ENCODE results near the gene SCAMP2.
"Not testable (repeated sequence)": the region's sequence is repeated elsewhere in the genome, so short reads cannot be mapped to it uniquely, and the experiment has no call there.

Gene SCAMP2

DNA sequence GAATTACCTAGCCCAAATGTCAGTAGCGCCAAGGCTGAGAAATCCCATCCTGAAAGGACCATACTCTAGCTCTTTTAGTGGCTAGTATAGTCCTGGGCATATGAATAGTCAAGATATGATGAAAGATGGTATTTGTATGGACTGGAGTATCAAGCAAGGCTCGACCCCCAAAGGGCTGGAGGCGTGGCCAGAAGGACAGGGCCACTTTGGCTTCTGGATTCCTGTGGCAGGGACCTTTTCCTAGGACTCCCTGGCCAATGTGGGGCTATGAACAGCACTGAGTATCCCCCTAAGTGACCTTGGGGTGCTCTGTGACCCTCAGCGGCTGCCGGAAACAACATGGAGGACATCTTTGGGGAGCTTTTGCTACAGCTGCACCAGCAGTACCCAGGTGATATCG, 22.7 kb upstream of the SCAMP2 start:
- POLR2A ChIA-PET = interaction anchor here (1.2 to 3.7 kb wide), 2 partner anchors 11 to 51 kb away, joined by 4 to 25 read pairs; partner anchors contain the start of gene FAM219B
- TF ChIP-seq NFRKB (IDR thresholded peaks at IDR 0.05) = no peak
- TF ChIP-seq SP1 (IDR thresholded peaks at IDR 0.05) = no peak
- TF ChIP-seq FOXK2 (IDR thresholded peaks at IDR 0.05) = no peak
- no peak for TF ChIP-seq LEF1 (IDR thresholded peaks at IDR 0.05; ENCODE audit: borderline replicate concordance)
- TF ChIP-seq ARNT (IDR thresholded peaks at IDR 0.05) = no peak
- TF ChIP-seq FOXM1 (IDR thresholded peaks at IDR 0.05; ENCODE audit: borderline replicate concordance) = no peak
- no peak for TF ChIP-seq ELF4 (IDR thresholded peaks at IDR 0.05)
- TF ChIP-seq CTBP1 (IDR thresholded peaks at IDR 0.05; ENCODE audit: borderline replicate concordance) = no peak
- no peak for TF ChIP-seq L3MBTL2 (conservative IDR thresholded peaks at IDR 0.05)
- no peak for TF ChIP-seq ZNF384 (IDR thresholded peaks at IDR 0.05)
- no peak for TF ChIP-seq SUZ12 (IDR thresholded peaks at IDR 0.05)
- TF ChIP-seq FOXA1 (IDR thresholded peaks at IDR 0.05) = no peak
- no peak for TF ChIP-seq TARDBP (IDR thresholded peaks at IDR 0.05)
- no peak for TF ChIP-seq HDGF (IDR thresholded peaks at IDR 0.05; ENCODE audit: borderline replicate concordance)
- no peak for TF ChIP-seq BHLHE40 (IDR thresholded peaks at IDR 0.05; ENCODE audit: borderline replicate concordance)
- no peak for TF ChIP-seq PKNOX1 (IDR thresholded peaks at IDR 0.05)
- no peak for DNase-seq (ENCODE audit: extremely low spot score)
- CTCF ChIA-PET = interaction anchor here (0.6 kb wide), 1 partner anchor 37 kb away, joined by 3 read pairs; no protein-coding TSS in a partner anchor

GRCh38 chr15:74894383-74894782, 21.2 kb upstream of the SCAMP2 start:
- ChIA-PET CTCF (interaction anchor here (0.6 kb wide), 1 partner anchor 80 kb away, joined by 3 read pairs; no protein-coding TSS in a partner anchor), POLR2A (interaction anchor here (0.9 to 2.2 kb wide), 3 partner anchors 10 to 89 kb away, joined by 3 to 10 read pairs (median 6); partner anchors contain the start of gene FAM219B)
- DNase-seq (ENCODE audit: extremely low spot score) = not testable (repeated sequence)

- ChIA-PET POLR2A (interaction anchor here (0.9 to 2.2 kb wide), 3 partner anchors 11 to 89 kb away, joined by 3 to 10 read pairs (median 6); partner anchors contain the start of gene FAM219B), CTCF (interaction anchor here (0.6 to 1.7 kb wide), 2 partner anchors 8 to 64 kb away, joined by 3 to 7 read pairs; no protein-coding TSS in a partner anchor)
- no peak for DNase-seq (ENCODE audit: extremely low spot score)
- TF ChIP-seq ARNT (IDR thresholded peaks at IDR 0.05) (no peak), FOXK2 (IDR thresholded peaks at IDR 0.05) (no peak), CTBP1 (IDR thresholded peaks at IDR 0.05; ENCODE audit: borderline replicate concordance) (no peak), SUZ12 (IDR thresholded peaks at IDR 0.05) (no peak), NFRKB (IDR thresholded peaks at IDR 0.05) (no peak), BHLHE40 (IDR thresholded peaks at IDR 0.05; ENCODE audit: borderline replicate concordance) (no peak)
These were observed 20.5 kb upstream of the SCAMP2 start for GRCh38 chr15:74893627-74894026.

GRCh38 chr15:74892931-74893330, 19.8 kb upstream of the SCAMP2 start:
- DNase-seq (ENCODE audit: extremely low spot score) = no peak
- ChIA-PET POLR2A (interaction anchor here (1.7 to 2.2 kb wide), 2 partner anchors 9 to 14 kb away, joined by 5 to 10 read pairs; partner anchors contain the start of gene FAM219B), CTCF (interaction anchor here (1.7 kb wide), 1 partner anchor 9 kb away, joined by 7 read pairs; no protein-coding TSS in a partner anchor)
- TF ChIP-seq NFRKB (IDR thresholded peaks at IDR 0.05) = no peak
- no peak for TF ChIP-seq FOXA1 (IDR thresholded peaks at IDR 0.05)
- no peak for TF ChIP-seq ZNF384 (IDR thresholded peaks at IDR 0.05)
- no peak for TF ChIP-seq L3MBTL2 (conservative IDR thresholded peaks at IDR 0.05)
- TF ChIP-seq ELF4 (IDR thresholded peaks at IDR 0.05) = no peak
- TF ChIP-seq HDGF (IDR thresholded peaks at IDR 0.05; ENCODE audit: borderline replicate concordance) = no peak
- no peak for TF ChIP-seq FOXM1 (IDR thresholded peaks at IDR 0.05; ENCODE audit: borderline replicate concordance)
- TF ChIP-seq BHLHE40 (IDR thresholded peaks at IDR 0.05; ENCODE audit: borderline replicate concordance) = no peak
- no peak for TF ChIP-seq SUZ12 (IDR thresholded peaks at IDR 0.05)
- no peak for TF ChIP-seq TARDBP (IDR thresholded peaks at IDR 0.05)
- TF ChIP-seq CTBP1 (IDR thresholded peaks at IDR 0.05; ENCODE audit: borderline replicate concordance) = no peak
- TF ChIP-seq PKNOX1 (IDR thresholded peaks at IDR 0.05) = no peak
- TF ChIP-seq FOXK2 (IDR thresholded peaks at IDR 0.05) = no peak
- no peak for TF ChIP-seq LEF1 (IDR thresholded peaks at IDR 0.05; ENCODE audit: borderline replicate concordance)
- TF ChIP-seq SP1 (IDR thresholded peaks at IDR 0.05) = no peak
- no peak for TF ChIP-seq ARNT (IDR thresholded peaks at IDR 0.05)

GRCh38 chr15:74892313-74892712, 19.1 kb upstream of the SCAMP2 start:
- POLR2A ChIA-PET = interaction anchor here (0.8 to 1.7 kb wide), 2 partner anchors 9 to 64 kb away, joined by 3 to 5 read pairs; partner anchors contain the start of gene RPP25
- no peak for TF ChIP-seq FOXA1 (IDR thresholded peaks at IDR 0.05)
- no peak for TF ChIP-seq ARNT (IDR thresholded peaks at IDR 0.05)
- TF ChIP-seq HDGF (IDR thresholded peaks at IDR 0.05; ENCODE audit: borderline replicate concordance) = no peak
- TF ChIP-seq FOXK2 (IDR thresholded peaks at IDR 0.05) = no peak
- TF ChIP-seq SUZ12 (IDR thresholded peaks at IDR 0.05) = no peak
- no peak for TF ChIP-seq PKNOX1 (IDR thresholded peaks at IDR 0.05)
- no peak for TF ChIP-seq NFRKB (IDR thresholded peaks at IDR 0.05)
- TF ChIP-seq CTBP1 (IDR thresholded peaks at IDR 0.05; ENCODE audit: borderline replicate concordance) = no peak
- TF ChIP-seq ELF4 (IDR thresholded peaks at IDR 0.05) = no peak
- TF ChIP-seq L3MBTL2 (conservative IDR thresholded peaks at IDR 0.05) = no peak
- TF ChIP-seq SP1 (IDR thresholded peaks at IDR 0.05) = no peak
- CTCF ChIA-PET = interaction anchor here (1.5 to 1.7 kb wide), 2 partner anchors 9 to 10 kb away, joined by 7 to 9 read pairs; no protein-coding TSS in a partner anchor
- no peak for DNase-seq (ENCODE audit: extremely low spot score)

- CTCF ChIA-PET = interaction anchor here (1.5 kb wide), 1 partner anchor 11 kb away, joined by 9 read pairs; no protein-coding TSS in a partner anchor
- POLR2A ChIA-PET = interaction anchor here (0.8 to 1.7 kb wide), 2 partner anchors 10 to 65 kb away, joined by 3 to 5 read pairs; partner anchors contain the start of gene RPP25
- DNase-seq (ENCODE audit: extremely low spot score) = no peak
- TF ChIP-seq ZNF384 (IDR thresholded peaks at IDR 0.05) = no peak
- TF ChIP-seq NFRKB (IDR thresholded peaks at IDR 0.05) = no peak
- TF ChIP-seq L3MBTL2 (conservative IDR thresholded peaks at IDR 0.05) = no peak
These were observed 18.3 kb upstream of the SCAMP2 start for GRCh38 chr15:74891469-74891868.

Measured in HEK293T (cell line).